NCI-H2107 treated with DMSO at 0.1 percent for 48 hours (cell line): Measurements from ENCODE around the gene PTPA.
"Not testable (repeated sequence)": the region's sequence is repeated elsewhere in the genome, so short reads cannot be mapped to it uniquely, and the experiment has no call there.

ENCODE experiments used
- DNase-seq: peaks from one replicate; lab custom pipeline; 2025; ENCODE audit not compliant: unreplicated experiment; lab: John Stamatoyannopoulos, UW

PTPA gene

GRCh38 chr9:129108805-129109536 lies 2.2 kb upstream of the PTPA start:
- DNase-seq = peak; percentile 11

DNA sequence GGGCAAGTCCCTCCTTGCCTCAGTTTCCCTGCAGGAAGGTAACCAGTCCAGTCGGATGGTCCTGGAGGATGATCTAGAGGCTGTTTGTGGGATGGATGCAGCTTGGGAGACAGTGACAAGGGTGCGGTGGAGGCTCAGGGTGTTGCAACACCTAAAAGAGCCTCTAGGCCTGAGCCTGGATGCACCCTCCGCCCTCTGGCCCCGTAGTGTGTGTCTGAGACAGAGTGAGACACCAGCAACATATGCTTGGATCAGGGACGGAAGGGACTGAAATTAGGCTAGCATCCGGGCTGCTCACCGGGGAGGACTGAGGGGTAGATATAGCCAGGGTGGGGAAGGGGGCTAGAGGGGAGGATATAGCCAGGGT lies 1.7 kb upstream of the PTPA start:
- no peak for DNase-seq

GRCh38 chr9:129109952-129110739 lies 1.1 kb upstream of the PTPA start:
- no peak for DNase-seq

DNA sequence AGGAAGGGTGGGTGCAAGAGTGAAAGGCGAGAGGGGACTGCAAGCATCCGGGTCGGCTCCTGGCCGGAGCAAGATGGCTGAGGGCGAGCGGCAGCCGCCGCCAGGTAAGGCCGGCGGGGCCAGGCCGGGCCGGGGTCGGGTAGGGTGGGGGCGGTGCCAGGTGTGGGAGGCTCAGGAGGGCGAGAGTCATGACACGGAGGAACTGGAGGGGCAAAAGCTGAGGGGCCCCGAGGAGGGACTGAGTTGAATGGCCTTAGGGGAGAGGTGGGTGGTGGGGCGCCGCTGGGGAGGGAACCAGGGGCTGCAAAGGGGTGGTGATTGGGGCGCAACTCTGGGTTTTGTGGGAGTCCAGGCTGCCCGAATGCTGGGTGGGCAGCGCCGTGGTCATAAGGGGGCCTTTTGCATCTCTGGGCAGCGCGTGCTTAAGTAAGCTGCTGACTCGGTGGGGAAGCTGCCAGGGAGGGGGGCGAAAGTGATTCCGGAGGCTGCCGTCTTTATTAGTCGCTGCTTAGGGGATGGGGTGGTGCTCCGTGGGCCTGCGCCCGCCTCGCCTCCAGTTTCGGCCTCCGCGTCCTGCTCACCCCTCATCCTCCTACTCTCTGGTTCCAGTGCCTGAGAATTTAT lies 425 bp downstream of the PTPA start:
- peak; percentile 4 for DNase-seq

DNA sequence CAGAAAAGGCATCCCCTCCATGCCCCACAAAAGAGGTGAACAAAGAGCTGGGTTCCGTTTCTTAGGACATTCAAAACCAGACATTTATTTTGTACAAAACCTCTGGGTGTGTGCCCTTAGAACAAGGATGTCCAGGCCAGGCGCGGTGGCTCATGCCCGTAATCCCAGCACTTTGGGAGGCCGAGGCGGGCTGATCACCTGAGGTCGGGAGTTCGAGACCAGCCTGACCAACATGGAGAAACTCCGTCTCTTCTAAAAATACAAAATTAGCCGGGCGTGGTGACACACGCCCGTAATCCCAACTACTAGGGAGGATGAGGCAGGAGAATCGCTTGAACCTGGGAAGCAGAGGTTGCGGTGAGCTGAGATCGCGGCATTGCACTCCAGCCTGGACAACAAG lies 1.3 kb downstream of the PTPA start:
- DNase-seq = not testable (repeated sequence)

GRCh38 chr9:129113645-129114304 lies 2.6 kb downstream of the PTPA start:
- DNase-seq = no peak

- no peak for DNase-seq
These were observed 7.6 kb downstream of the PTPA start for GRCh38 chr9:129118799-129119198.

DNA sequence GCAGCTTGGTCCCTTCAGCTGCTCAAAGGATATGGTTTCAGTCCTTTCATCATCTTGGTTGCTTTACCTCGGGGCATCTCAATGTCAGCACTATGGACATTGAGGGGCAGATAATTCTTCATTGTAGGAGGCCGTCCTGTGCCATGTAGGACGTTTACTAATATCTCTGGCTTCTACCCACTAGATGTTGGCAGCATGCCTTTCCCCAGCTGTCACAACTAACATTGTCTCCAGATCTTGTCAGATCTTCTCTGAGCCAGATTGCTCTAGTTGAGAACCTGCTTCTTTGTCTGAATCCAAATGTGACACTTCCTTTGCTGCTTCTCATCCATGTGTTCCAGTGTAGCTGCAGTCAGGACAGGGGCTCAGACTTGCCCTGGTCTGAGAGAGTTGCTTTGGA lies 10.3 kb downstream of the PTPA start:
- DNase-seq = no peak

DNA sequence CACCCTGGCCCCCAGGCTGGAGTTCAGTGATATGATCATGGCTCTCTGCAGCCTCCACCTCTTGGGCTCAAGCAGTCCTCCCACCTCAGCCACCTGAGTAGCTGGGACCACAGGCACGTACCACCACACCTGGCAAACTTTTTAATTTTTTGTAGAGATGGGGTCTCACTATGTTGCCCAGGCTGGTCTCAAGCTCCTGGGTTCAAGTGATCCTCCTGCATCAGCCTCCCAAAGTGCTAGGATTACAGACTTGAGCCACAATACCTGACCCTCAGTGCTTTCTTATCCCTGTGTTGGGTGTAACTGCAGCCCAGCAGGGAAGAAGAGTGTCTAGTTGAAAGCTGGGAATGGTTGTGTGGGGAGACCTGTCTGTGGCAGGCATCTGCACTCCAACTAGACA lies 10.9 kb downstream of the PTPA start:
- no peak for DNase-seq

- not testable (repeated sequence) for DNase-seq
These were observed 11.8 kb downstream of the PTPA start for GRCh38 chr9:129122976-129123375.

DNA sequence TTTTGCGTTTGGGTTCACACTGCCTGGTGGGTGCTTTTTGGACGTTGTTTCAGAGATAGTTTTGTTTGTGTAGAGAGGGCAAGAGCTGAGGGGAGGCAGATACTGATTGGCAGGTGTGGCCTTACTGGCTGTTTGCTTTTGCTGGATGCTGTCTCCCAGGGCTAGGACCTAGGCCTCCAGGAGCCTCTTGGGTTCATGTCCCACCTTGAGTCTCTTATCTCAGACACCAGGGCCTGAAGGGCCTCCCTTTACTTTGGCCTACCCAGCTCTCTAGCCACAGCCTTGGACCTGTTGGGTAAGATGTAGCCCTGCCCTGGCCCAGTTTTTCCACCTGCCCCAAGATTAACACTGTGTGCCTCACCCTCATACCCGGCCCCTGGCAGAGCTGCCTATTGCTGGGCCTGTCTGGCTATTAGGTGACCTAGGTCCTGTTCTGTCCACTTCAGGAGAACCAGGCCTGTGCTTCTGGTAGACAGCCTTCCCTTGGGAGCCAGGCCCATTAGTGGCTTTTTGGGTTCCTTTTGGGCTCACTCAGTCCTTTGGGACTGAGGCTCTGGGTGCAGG lies 13.4 kb downstream of the PTPA start:
- no peak for DNase-seq

DNA sequence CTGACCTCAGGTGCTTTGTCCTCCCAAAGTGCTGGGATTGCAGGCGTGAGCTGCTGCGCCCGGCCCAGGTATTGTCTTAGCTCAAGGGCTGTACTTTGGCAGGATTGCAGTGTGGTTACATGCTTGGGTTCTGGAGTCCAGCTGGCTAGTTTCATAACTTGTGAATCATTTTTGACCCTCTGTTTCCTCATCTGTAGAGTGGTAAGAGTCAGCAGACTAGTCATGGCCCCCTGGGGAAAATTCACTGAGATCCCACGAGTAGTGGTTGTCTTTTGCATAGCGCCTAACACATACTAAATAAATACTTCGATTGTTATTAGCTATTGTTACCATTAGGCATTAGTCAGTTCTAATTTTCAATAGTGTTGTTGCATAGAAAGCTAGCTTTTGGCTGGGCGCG lies 14.3 kb downstream of the PTPA start:
- no peak for DNase-seq

DNA sequence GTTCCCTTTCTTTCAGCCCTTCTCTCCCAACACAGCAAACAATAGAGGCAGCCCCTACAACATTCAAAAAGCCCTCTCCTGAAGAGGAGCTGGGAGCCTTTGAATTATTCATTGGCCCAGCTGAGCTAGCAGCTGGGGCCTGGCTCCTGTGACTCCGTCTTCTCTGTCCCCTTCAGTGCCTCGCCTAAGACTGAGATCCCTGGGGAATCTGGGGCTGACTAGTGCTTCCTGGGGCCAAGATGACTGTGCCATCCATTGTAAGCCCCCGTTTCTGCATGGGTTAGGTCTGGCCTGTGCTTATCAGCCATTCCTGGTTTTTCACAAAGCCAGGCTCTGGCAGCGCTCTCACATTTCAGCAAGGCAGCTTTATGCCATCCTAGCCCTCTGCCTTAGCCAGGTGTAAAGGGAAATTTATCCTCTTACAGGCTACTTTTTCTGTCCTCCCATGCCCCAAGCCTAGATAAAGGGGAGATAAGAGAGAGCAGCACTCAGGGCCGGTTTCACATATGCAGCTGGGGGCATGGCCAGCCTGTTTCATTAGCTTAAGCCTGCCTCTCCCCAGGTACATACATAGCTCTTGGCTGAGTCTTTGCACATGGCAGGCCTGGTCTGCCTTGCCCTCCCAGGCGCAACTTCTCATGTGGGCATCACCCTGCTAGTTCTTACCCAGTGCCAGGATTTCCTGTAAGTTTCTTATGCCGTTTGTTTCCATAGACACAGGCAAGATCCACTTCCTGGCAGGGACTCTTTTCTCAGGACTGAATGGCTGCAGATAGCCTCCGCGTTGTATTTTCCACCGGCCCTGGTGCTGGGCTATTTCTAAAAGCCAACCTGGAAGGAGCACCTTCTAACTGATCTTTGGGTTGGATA lies 15.8 kb downstream of the PTPA start:
- peak; percentile 56 for DNase-seq

GRCh38 chr9:129128689-129129088 lies 17.5 kb downstream of the PTPA start:
- no peak for DNase-seq

- DNase-seq = not testable (repeated sequence)
These were observed 19.1 kb downstream of the PTPA start for GRCh38 chr9:129130271-129130670.

- DNase-seq = no peak
These were observed 19.6 kb downstream of the PTPA start for GRCh38 chr9:129130791-129131190.

DNA sequence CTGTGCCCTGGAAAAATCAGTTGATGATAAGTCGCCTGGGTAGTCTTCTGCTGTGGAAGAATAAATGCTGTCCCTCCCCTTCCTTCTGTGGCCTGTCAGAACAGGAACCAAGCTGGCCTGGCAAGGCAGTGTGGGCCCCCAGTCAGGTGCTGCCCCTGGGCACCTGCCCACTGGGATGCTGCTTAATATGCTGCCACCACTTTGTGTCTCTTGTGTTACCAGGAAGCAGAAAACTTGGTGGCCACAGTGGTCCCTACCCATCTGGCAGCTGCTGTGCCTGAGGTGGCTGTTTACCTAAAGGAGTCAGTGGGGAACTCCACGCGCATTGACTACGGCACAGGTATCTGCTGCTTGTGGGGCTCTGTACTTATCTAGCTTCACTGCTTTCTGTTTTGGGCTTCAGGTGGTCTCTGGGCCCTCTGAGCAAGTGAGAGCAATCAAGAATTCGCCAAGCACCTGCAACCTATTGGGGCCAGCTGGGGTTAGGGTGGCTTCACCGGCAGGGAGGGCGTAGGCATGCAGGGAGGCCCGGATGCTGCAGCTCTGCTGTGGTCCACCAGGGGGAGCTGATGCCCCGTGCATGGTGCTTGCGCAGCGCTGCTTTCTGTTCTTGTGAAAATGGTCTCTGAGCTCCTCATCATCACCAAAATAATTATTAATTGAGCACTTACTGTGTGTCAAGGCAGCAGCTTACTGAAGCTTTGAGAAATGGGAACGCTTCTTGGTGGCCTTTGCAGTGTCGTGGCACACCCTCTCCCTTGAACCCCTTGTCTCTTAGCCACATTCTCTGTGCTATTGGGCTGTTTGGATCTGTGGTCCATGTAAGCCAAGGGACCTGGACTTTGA lies 20.3 kb downstream of the PTPA start:
- DNase-seq = peak; percentile 19

- DNase-seq = no peak
These were observed 21.9 kb downstream of the PTPA start for GRCh38 chr9:129133082-129133481.

DNA sequence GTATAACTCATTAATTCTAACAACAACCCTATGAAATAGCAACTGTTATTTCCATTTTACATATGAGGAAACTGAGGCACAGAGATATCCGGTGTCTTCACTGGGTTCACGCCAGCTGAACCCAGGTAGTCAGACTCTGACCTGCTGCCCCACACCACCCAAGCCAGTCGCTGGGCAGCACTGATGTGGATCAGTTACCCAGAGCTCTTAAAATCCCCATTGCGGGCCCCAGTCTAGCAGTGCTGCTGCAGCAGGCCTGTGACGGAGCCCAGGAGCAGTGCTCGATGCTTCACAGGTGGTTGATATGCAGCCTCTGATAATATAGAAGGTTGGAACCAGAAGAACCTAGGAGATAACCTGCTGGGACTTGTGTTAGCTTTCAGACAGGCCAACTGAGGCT lies 24.3 kb downstream of the PTPA start:
- no peak for DNase-seq
